Loucy (cell line): ENCODE measurements around the gene MEIS1.

Experiments used
- H2AFZ ChIP-seq: fragments of 200-600 bp; sonication (generic); 2 replicates; pipeline ENCODE4 v1.6.0; 2016; ENCODE audit warnings: antibody characterized with exemption, mild to moderate bottlenecking, low read length, moderate library complexity
- H3F3A ChIP-seq: fragments of 200-600 bp; 2 replicates; pipeline ENCODE4 v1.6.0; 2016; ENCODE audit warnings: antibody characterized with exemption, low read depth, mild to moderate bottlenecking
- H3K27me3 ChIP-seq: fragments of 200-600 bp; sonication (generic); 2 replicates; pipeline ENCODE4 v1.6.1; 2014; ENCODE audit warnings: low read length, mild to moderate bottlenecking; ENCODE audit not compliant: insufficient read depth, poor library complexity, severe bottlenecking
- H3K36me3 ChIP-seq: fragments of 200-600 bp; sonication (generic); 2 replicates; pipeline ENCODE4 v1.6.1; 2016; ENCODE audit warnings: low read length; ENCODE audit not compliant: insufficient read depth
- H3K4me1 ChIP-seq: fragments of 200-600 bp; sonication (generic); 2 replicates; pipeline ENCODE4 v1.5.1; 2014; ENCODE audit warnings: low read length, mild to moderate bottlenecking; ENCODE audit not compliant: insufficient read depth, poor library complexity, severe bottlenecking
- H3K4me2 ChIP-seq: fragments of 200-600 bp; sonication (generic); 2 replicates; pipeline ENCODE4 v1.6.0; 2014; ENCODE audit warnings: antibody characterized with exemption, low read length, low read depth, mild to moderate bottlenecking; ENCODE audit not compliant: poor library complexity, severe bottlenecking
- H3K4me3 ChIP-seq: fragments of 200-600 bp; sonication (generic); 2 replicates; pipeline ENCODE4 v1.5.1; 2014; ENCODE audit warnings: low read length, mild to moderate bottlenecking, mixed read lengths; ENCODE audit not compliant: poor library complexity, severe bottlenecking
- H3K79me2 ChIP-seq: fragments of 200-600 bp; sonication (generic); 2 replicates; pipeline ENCODE4 v1.6.1; 2014; ENCODE audit warnings: low read length; ENCODE audit not compliant: insufficient read depth
- H3K9ac ChIP-seq: fragments of 200-600 bp; sonication (generic); 2 replicates; pipeline ENCODE4 v1.6.0; 2014; ENCODE audit warnings: mild to moderate bottlenecking, low read depth, low read length, moderate library complexity; ENCODE audit not compliant: poor library complexity, severe bottlenecking
- H3K9me2 ChIP-seq: fragments of 200-600 bp; sonication (generic); replicated peaks from 2 replicates; pipeline ENCODE4 v1.6.1; 2016; ENCODE audit warnings: low read depth, low read length, mixed read lengths
- H3K9me3 ChIP-seq: fragments of 200-600 bp; sonication (generic); 2 replicates; pipeline ENCODE4 v1.6.1; 2014; ENCODE audit warnings: mild to moderate bottlenecking, antibody characterized with exemption, low read length, low read depth; ENCODE audit not compliant: insufficient read depth
- H4K20me1 ChIP-seq: fragments of 200-600 bp; sonication (generic); 2 replicates; pipeline ENCODE4 v1.6.0; 2014; ENCODE audit warnings: antibody characterized with exemption, low read length, mild to moderate bottlenecking; ENCODE audit not compliant: insufficient read depth, poor library complexity, severe bottlenecking
- EZH2phosphoT487 ChIP-seq: fragments of 200-600 bp; IDR thresholded peaks from 2 replicates; pipeline ENCODE4 v1.6.1; 2018; ENCODE audit warnings: antibody characterized with exemption, mild to moderate bottlenecking, moderate library complexity, borderline replicate concordance
- TF ChIP-seq, protein P1 (sequence below): fragments of 200-600 bp; sonication (generic); conservative IDR thresholded peaks from 2 replicates; pipeline ENCODE4 v1.5.1; 2014; ENCODE audit warnings: mild to moderate bottlenecking, antibody characterized with exemption, low read length

MEIS1 gene

DNA sequence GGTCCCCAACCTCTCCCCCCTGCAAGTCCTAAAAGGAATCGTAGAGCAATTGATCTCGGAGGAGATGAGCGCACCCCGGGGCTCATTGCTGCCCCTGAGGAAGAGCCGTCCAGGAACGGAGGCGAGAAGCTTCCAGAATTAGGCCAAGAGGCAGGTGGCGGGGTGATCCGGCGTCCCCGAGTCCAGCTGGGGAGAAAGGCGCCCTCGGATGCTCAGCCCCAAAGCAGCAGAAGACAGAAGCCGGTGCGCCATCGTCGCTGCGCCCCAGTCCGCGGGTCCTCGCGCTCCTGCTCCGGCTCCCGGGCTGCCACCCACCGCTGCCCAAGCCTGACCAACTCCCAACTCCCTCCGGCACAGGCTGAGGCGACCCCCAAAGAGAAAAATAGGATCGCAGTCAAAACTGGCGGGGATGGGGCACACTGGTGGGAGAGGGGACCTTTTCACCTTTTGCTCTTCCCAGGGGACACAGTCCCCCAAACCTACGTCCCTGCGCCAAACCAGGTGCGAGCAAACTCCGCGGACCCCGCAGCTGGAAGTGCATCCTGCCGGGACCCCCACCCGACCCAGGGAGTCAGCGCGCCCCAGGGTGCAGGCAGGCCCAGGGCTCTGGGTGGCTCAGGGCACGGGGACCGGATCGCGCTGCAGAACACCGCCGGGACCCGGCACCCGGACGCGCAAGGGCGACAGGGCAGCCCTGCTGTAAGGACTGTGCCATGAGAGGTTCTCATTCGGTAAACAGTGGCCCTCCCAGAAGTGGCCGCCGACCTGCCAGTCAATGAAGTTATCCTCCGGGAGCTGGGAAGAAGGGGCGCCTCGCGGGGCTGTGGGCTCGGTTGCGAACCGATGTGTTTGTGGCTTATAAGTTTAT is 8.4 kb upstream of the MEIS1 start:
- Histone ChIP-seq H3K4me3 (no peak overlapping the region), H3K9ac (no peak overlapping the region), H3F3A (no peaks in the 10 kb centered on the region), H3K79me2 (no peaks in the 10 kb centered on the region), H3K4me2 (no peak overlapping the region), H3K9me3 (no peaks in the 10 kb centered on the region), H3K4me1 (no peaks in the 10 kb centered on the region), H2AFZ (no peak overlapping the region), H3K27me3 (no peaks in the 10 kb centered on the region), H3K36me3 (no peaks in the 10 kb centered on the region), H4K20me1 (no peaks in the 10 kb centered on the region), H3K9me2 (no peaks in the 10 kb centered on the region)
- no peak for TF ChIP-seq EZH2phosphoT487
- TF ChIP-seq, protein P1, sequence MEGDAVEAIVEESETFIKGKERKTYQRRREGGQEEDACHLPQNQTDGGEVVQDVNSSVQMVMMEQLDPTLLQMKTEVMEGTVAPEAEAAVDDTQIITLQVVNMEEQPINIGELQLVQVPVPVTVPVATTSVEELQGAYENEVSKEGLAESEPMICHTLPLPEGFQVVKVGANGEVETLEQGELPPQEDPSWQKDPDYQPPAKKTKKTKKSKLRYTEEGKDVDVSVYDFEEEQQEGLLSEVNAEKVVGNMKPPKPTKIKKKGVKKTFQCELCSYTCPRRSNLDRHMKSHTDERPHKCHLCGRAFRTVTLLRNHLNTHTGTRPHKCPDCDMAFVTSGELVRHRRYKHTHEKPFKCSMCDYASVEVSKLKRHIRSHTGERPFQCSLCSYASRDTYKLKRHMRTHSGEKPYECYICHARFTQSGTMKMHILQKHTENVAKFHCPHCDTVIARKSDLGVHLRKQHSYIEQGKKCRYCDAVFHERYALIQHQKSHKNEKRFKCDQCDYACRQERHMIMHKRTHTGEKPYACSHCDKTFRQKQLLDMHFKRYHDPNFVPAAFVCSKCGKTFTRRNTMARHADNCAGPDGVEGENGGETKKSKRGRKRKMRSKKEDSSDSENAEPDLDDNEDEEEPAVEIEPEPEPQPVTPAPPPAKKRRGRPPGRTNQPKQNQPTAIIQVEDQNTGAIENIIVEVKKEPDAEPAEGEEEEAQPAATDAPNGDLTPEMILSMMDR = no peak

DNA sequence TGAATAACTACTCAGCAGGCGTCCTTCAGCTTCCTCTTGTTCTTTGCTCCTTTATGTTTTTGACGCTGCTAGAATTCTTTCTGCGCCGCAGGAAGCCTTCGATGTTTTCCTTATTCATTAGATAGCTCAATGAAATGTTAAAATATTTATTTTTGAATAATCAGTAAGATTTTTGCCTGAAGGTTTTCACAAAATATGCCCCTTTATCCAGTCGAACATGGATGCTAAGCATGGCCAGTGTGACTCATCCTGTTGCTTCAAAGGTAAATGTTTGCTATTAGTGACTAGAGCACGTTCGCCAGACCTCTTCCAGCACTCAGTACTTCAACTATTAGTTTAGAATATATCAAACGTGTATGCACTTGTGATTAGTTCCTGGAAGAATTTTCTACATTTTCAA is 7.6 kb upstream of the MEIS1 start:
- no peaks in the 10 kb centered on the region for H3K36me3 ChIP-seq
- no peaks in the 10 kb centered on the region for H3K79me2 ChIP-seq
- H3K4me3 ChIP-seq = no peak overlapping the region
- no peaks in the 10 kb centered on the region for H4K20me1 ChIP-seq
- no peaks in the 10 kb centered on the region for H3K27me3 ChIP-seq
- no peaks in the 10 kb centered on the region for H3K9me2 ChIP-seq
- TF ChIP-seq, protein P1 = no peak
- TF ChIP-seq EZH2phosphoT487 = no peak
- no peaks in the 10 kb centered on the region for H3K9me3 ChIP-seq
- H2AFZ ChIP-seq = no peak overlapping the region
- no peak overlapping the region for H3K4me2 ChIP-seq
- H3F3A ChIP-seq = no peaks in the 10 kb centered on the region
- no peaks in the 10 kb centered on the region for H3K4me1 ChIP-seq
- H3K9ac ChIP-seq = no peak overlapping the region

DNA sequence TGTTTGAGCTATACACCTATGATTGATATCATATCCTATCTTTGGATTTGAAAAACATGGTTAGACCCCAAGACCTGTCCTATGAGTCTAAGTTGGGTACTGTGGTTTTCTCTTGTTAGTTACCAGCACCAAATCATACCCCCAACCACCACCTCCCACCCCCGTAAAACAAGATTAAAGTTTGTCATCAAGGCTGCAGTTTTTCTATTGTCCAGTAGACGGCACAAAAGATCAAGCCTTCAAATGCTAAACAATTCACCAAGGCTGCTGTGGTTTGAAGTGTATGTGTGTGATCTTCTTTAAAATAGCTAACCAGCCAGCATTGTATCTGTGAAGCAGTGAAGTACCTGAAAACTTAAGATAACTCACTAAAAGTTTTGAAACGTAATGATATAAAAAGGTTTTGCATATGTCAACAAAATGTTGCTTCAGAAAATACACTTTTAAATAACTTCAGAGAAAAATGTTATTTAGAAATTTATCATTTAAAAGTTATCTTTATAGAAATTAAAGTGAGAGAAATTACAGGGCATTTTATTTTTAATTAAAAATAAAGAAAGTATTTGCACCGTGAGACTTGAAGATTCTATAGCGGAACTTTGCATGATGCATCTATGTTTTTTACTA is 5.8 kb upstream of the MEIS1 start:
- Histone ChIP-seq H2AFZ (no peak overlapping the region), H3K27me3 (no peaks in the 10 kb centered on the region), H3K9me2 (no peaks in the 10 kb centered on the region), H3K4me3 (no peak overlapping the region), H4K20me1 (no peaks in the 10 kb centered on the region), H3K36me3 (no peaks in the 10 kb centered on the region), H3F3A (no peaks in the 10 kb centered on the region), H3K4me2 (no peak overlapping the region), H3K9ac (no peak overlapping the region), H3K9me3 (no peaks in the 10 kb centered on the region), H3K79me2 (no peaks in the 10 kb centered on the region), H3K4me1 (no peaks in the 10 kb centered on the region)
- TF ChIP-seq, protein P1 = peak; percentile 92
- no peak for TF ChIP-seq EZH2phosphoT487
